HG03558 (cell line): ENCODE data around the gene MYO10.
"Not testable (repeated sequence)": the region's sequence is repeated elsewhere in the genome, so short reads cannot be mapped to it uniquely, and the experiment has no call there.

Source experiments
- ATAC-seq: cut with Tn5 transposase; IDR thresholded peaks from one replicate; pipeline ENCODE4 v1.9.1; 2021; ENCODE audit warnings: moderate number of reproducible peaks; ENCODE audit not compliant: unreplicated experiment; ENCODE audit errors: extremely low read depth

The MYO10 gene

GRCh38 chr5:16834029-16834428 lies 102.1 kb downstream of the MYO10 start:
- no peak for ATAC-seq

DNA sequence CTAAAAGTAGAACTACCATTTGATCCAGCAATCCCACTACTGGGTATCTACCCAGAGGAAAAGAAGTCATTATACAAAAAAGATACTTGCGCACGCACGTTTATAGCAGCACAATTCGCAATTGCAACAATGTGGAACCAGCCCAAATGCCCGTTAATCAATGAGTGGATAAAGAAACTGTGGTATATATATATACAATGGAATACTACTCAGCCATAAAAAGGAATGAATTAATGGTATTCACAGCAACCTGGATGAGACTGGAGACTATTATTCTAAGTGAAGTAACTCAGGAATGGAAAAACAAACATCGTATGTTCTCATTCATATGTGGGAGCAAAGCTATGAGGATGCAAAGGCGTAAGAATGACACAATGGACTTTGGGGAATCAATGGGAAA lies 104.8 kb downstream of the MYO10 start:
- ATAC-seq: not testable (repeated sequence)

GRCh38 chr5:16827755-16828154 lies 108.3 kb downstream of the MYO10 start:
- ATAC-seq: no peak

DNA sequence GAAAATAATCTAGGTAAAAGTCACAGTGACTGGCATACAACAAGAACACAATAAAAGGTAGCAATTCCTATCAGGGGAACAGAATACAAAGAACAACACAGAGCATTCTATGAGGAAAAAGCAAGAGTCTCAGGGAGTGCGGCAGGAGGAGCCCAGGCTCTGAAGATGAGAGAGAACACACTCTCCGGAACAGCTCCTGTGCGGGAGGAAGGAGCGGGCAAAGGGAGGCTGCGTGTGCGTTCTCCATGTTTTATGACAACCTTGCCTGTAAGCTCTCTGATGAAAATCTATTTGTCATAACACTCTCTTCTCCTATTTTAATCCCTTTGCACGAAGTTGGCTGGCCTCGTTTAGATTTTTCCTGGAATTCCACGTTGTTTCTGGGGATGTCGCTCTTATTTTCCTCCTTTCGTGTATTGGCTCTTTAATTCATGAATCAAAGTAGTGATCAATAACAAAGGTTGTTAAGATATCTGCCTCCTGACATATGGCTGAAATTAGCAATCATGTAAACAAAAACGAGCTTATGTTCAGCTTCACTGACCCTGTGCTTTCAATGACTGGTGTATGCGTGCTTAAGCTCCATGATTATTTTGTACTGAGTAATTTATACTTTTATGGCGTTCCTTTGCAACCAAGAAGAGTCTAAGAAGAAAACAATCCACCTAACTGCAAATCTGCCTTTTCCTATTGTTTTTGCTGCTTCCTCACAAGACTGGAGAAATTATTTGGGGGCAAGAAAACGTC lies 109.5 kb downstream of the MYO10 start:
- ATAC-seq: no peak

DNA sequence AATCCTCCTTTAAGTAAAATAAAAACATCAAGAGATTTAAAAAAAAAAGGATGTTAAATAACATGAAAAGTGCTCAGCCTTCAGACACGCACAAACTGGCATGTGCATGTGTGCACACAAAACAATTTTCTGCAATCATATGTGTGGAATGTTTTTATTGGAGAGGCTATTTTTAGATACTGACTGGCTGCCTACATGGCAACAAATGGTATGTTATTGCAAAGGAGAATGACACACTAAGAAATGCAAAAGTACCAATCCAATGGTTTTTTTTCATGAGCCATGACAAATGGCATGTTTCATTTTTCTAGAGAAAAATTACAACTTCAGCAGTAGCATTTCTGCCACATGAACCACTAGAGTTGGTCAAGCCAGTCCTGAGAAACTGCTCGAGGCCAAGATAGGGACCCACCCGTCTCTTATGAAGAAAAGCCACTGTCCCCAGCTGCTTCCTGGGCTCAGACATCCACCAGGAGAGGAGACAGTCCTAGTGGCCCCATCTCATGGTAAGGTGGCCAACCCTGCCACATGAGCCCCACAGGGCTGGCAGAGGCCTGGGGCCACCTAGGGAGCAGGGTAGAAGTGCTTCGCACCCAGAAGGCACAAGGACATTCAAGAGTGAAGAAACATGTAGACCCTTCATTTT lies 116.4 kb downstream of the MYO10 start:
- no peak for ATAC-seq

- no peak for ATAC-seq
These were observed 120.7 kb downstream of the MYO10 start for GRCh38 chr5:16815432-16815831.

GRCh38 chr5:16812911-16813310 lies 123.2 kb downstream of the MYO10 start:
- ATAC-seq: no peak

- ATAC-seq: no peak
These were observed 123.6 kb downstream of the MYO10 start for GRCh38 chr5:16812448-16812847.

GRCh38 chr5:16810208-16810854 lies 125.8 kb downstream of the MYO10 start:
- no peak for ATAC-seq

GRCh38 chr5:16809395-16810207 lies 126.5 kb downstream of the MYO10 start:
- no peak for ATAC-seq

DNA sequence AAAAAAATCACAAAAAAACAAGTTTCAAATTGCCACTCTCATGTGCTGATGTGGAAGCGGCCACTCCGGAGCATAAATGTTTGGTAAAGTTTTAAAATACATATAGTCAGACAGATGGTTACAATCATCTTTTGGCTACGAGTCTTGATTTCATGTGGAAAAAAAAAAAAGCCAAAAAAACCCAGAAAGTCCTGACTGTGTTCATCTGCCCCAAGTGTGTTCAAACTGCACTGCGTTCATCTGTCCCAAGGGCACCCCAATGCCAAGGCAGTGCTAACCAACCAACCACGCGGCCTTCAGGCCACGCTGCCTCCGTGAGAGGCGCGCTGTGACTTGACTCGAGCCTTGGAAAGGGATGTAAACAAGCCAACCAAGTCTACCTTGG lies 127.1 kb downstream of the MYO10 start:
- ATAC-seq: no peak

DNA sequence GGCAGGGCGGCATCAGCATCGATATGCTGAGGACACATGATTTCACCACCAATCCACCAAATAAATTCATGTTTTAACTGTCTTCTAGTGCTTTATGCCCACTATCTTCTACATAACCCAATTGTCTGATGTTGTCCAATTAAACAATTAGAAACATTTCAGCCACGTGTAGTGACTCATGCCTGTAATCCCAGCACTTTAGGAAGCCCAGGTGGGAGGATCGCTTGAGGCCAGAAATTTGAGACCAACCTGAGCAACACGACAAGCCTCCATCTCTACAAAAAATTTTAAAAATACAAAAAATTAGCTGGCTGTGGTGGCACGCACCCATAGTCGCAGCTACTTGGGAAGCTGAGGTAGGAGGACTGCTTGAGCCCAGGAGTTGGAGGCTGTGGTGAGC lies 128.1 kb downstream of the MYO10 start:
- ATAC-seq: no peak

DNA sequence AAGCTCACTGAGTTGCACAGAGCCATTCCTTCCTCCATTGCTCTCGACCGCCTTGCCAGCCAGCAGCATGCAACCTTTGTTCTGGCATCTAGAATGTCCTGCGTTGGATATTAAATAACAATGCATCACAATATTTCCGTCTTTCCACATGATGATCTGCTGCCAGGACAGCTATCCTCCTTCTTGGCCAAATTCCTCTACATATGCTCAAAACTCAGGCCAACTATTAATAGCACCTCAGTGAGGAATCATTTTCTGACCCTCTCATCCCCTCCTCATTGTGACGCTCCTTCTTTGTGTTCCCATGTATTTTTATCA lies 128.6 kb downstream of the MYO10 start:
- ATAC-seq: no peak

- no peak for ATAC-seq
These were observed 129.2 kb downstream of the MYO10 start for GRCh38 chr5:16806711-16807546.

DNA sequence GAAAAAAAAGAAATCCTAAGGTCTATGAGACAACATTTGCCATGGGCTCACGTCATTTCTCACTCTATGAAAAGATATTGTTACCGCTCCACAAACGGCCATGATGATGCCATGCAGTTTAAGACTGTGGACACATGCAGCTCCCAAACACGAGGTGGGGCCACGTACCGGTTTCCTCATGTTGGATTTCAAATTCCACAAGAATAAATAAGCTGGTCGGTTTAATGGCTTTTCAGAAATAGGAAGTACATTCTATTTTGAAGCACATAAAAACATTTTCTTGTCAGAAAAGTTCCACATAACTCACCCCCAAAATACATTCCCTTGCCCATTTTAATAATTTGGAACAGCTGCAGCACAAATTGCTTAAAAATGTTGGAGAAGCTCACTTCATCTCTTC lies 130.6 kb downstream of the MYO10 start:
- ATAC-seq: no peak

DNA sequence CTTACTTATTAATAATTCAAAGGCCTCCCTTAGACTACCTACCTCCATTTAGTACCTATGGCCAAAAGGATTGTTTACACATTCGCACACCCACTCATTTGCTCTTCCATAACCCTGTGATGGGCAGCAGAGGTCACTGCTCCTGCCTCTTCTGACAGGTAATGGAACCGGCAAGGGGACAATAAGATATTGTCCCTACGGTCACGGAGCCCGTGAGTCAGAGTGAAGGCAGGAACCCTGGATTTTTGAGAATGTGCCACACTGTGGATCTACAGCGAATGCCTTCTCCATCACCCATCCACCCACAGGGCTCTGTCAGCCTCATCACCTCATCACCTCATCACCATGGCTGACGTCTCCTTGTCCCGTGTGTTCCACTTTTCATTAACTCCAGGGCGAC lies 132.3 kb downstream of the MYO10 start:
- no peak for ATAC-seq

DNA sequence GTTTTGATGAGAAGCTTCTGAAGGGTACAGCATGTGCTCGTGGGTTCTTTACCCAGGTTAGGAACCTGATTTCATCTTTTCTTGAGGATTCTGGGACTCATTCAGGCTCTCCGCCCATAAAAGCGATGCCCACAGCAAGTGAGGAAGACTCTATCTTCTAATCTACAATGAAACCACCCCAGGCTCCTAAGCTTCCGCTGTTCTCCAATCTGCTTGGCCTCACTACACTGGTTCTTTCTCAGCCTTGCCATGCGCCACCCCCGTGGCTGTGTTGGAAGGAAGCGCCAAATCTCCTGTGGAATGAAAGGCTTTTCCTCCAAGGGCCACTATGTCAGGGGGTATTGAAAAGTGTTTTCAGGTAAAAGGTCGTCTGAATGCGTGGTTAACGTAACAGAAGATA lies 135.6 kb downstream of the MYO10 start:
- no peak for ATAC-seq

- ATAC-seq: no peak
These were observed 136.3 kb downstream of the MYO10 start for GRCh38 chr5:16799796-16800195.

DNA sequence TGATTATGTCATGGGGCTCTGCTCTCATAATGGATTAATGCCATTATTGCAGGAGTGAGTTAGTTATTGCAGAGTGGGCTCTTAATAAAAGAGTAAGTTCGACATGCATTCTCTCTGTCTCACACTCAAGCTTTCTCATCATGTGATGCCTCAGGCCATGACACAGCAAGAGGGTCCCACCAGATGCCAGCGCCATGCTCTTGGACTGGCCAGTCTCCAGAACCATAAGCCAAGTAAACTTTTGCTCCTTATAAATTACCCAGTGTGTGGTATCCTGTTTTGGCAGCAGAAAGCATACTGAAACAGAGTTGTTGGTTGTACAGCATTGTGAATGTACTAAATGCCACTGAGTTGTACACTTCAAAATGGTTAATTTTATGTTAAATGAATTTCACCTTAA lies 138.1 kb downstream of the MYO10 start:
- no peak for ATAC-seq

DNA sequence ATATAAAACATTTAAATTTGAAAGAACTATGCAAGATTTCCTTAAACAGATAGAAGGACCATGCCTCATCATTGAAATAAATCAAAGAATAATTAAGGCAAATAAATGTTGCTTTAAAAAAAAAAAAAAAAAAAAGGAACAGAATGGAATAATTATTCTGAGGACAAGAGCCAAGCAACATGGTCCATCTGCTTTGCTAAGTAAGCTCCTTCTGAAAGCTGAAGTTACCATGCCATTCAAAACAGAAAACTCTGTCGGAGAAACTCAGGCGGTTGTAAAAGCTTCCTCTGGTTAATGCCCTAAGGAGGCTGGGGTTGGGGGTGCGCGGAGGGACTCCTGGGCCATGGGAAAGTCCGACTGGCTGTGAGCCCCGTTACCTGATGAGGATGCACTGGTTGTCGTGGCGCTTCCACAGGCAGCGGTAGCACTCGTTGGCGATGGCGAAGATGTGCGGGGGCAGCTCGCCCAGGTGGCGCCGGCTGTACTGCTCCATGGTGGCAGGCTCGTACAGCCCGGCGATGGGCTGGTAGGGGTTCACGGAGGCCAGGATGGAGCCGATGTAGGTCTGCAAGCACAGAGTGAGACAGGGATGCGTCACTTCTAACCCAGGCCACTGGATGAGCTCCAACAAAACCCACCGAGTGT lies 141.7 kb downstream of the MYO10 start:
- no peak for ATAC-seq
